ENCODE measurements around the gene PDE4B. TPM values are rescaled to one million over a fixed set of nuclear protein-coding genes. Genes with fewer than 3 reads are reported as not detected.
"Not testable (repeated sequence)": the region's sequence is repeated elsewhere in the genome, so short reads cannot be mapped to it uniquely, and the experiment has no call there.

Gene PDE4B
- total RNA-seq, 2 experiments from 2014 or later = 2.4 to 3.1 TPM

- no peaks in the 10 kb centered on the region for H3K79me2 ChIP-seq (ENCODE audit: insufficient read depth, low read depth, low read length)
- no peaks in the 10 kb centered on the region for H3K36me3 ChIP-seq (ENCODE audit: insufficient read depth, low read length)
- BruUV-seq (replicated peaks) = no TSS peak
- H3K27ac ChIP-seq (ENCODE audit: low read depth, low read length, poor library complexity, severe bottlenecking) = no peak overlapping the region
- no peaks in the 10 kb centered on the region for H3K9me3 ChIP-seq (ENCODE audit: low read length)
- ChIA-PET CTCF (ENCODE audit: unreplicated experiment) (no interaction called here), POLR2A (interaction anchor here (1.1 kb wide), 1 partner anchor 8 kb away, joined by 4 read pairs; no protein-coding TSS in a partner anchor)
- no peak overlapping the region for H2AFZ ChIP-seq (ENCODE audit: low read length)
- TF ChIP-seq EZH2phosphoT487 (IDR thresholded peaks at IDR 0.05; ENCODE audit: borderline replicate concordance, low read depth, low read length) = no peak
- TF ChIP-seq CTCF (conservative IDR thresholded peaks at IDR 0.05; ENCODE audit: low read length) = no peak
- no peak overlapping the region for H3K4me2 ChIP-seq (ENCODE audit: low read length)
- DNase-seq (ENCODE audit: low spot score) = no peak
- intact Hi-C loops (cut with micrococcal nuclease; ENCODE audit: unreplicated experiment) = loop anchor here (10.0 kb wide), 1 partner anchor 65 kb away; no protein-coding TSS in a partner anchor
- no peaks in the 10 kb centered on the region for H4K20me1 ChIP-seq (ENCODE audit: insufficient read depth, low read length)
- H3K4me1 ChIP-seq (ENCODE audit: insufficient read depth, low read length, poor library complexity, severe bottlenecking) = no peaks in the 10 kb centered on the region
- H3K4me3 ChIP-seq (ENCODE audit: low read depth, low read length, poor library complexity, severe bottlenecking) = no peak overlapping the region
- H3K9me2 ChIP-seq (ENCODE audit: insufficient read depth, low read length) = no peaks in the 10 kb centered on the region
Measured at GRCh38 chr1:65850281-65850680, 57.6 kb downstream of the PDE4B start.

- H3K4me3 ChIP-seq (ENCODE audit: low read depth, low read length, poor library complexity, severe bottlenecking); BruUV-seq (replicated peaks); H3K27ac ChIP-seq (ENCODE audit: low read depth, low read length, poor library complexity, severe bottlenecking); H3K9me2 ChIP-seq (ENCODE audit: insufficient read depth, low read length); H3K79me2 ChIP-seq (ENCODE audit: insufficient read depth, low read depth, low read length); DNase-seq (ENCODE audit: low spot score); H4K20me1 ChIP-seq (ENCODE audit: insufficient read depth, low read length); H3K4me1 ChIP-seq (ENCODE audit: insufficient read depth, low read length, poor library complexity, severe bottlenecking); H3K36me3 ChIP-seq (ENCODE audit: insufficient read depth, low read length); POLR2A ChIA-PET; H3K9me3 ChIP-seq (ENCODE audit: low read length); H3K4me2 ChIP-seq (ENCODE audit: low read length); CTCF ChIA-PET (ENCODE audit: unreplicated experiment); H2AFZ ChIP-seq (ENCODE audit: low read length): not testable (repeated sequence)
- intact Hi-C loops (cut with micrococcal nuclease; ENCODE audit: unreplicated experiment) = loop anchor here (10.0 kb wide), 1 partner anchor 58 kb away; no protein-coding TSS in a partner anchor
Measured at GRCh38 chr1:65856591-65856990, 63.9 kb downstream of the PDE4B start.

GRCh38 chr1:65866439-65866838 lies 73.7 kb downstream of the PDE4B start:
- POLR2A ChIA-PET = no interaction called here
- no TSS peak for BruUV-seq (replicated peaks)
- Histone ChIP-seq H3K27ac (ENCODE audit: low read depth, low read length, poor library complexity, severe bottlenecking) (no peak overlapping the region), H3K4me3 (ENCODE audit: low read depth, low read length, poor library complexity, severe bottlenecking) (no peak overlapping the region), H3K4me1 (ENCODE audit: insufficient read depth, low read length, poor library complexity, severe bottlenecking) (no peaks in the 10 kb centered on the region), H3K9me2 (ENCODE audit: insufficient read depth, low read length) (no peaks in the 10 kb centered on the region), H4K20me1 (ENCODE audit: insufficient read depth, low read length) (no peaks in the 10 kb centered on the region), H3K9me3 (ENCODE audit: low read length) (no peaks in the 10 kb centered on the region), H3K36me3 (ENCODE audit: insufficient read depth, low read length) (no peaks in the 10 kb centered on the region), H2AFZ (ENCODE audit: low read length) (no peak overlapping the region), H3K79me2 (ENCODE audit: insufficient read depth, low read depth, low read length) (no peaks in the 10 kb centered on the region), H3K4me2 (ENCODE audit: low read length) (no peak overlapping the region)
- intact Hi-C loops (cut with micrococcal nuclease; ENCODE audit: unreplicated experiment) = no loop called here
- TF ChIP-seq CTCF (conservative IDR thresholded peaks at IDR 0.05; ENCODE audit: low read length) = no peak
- TF ChIP-seq EZH2phosphoT487 (IDR thresholded peaks at IDR 0.05; ENCODE audit: borderline replicate concordance, low read depth, low read length) = no peak
- no peak for DNase-seq (ENCODE audit: low spot score)
- CTCF ChIA-PET (ENCODE audit: unreplicated experiment) = no interaction called here
